ENCODE results near the gene DGKE.

The DGKE gene

GRCh38 chr17:56817066-56817465 lies 16.9 kb upstream of the DGKE start:
- no peak for DNase-seq

- DNase-seq: no peak
Observed at GRCh38 chr17:56819030-56819429, 14.9 kb upstream of the DGKE start.

- peak; percentile 67 for DNase-seq
Observed at GRCh38 chr17:56819431-56820145, 14.4 kb upstream of the DGKE start.

GRCh38 chr17:56820207-56820606 lies 13.7 kb upstream of the DGKE start:
- DNase-seq: no peak

GRCh38 chr17:56821847-56822534 lies 12.0 kb upstream of the DGKE start:
- DNase-seq: no peak

GRCh38 chr17:56822725-56823124 lies 11.2 kb upstream of the DGKE start:
- no peak for DNase-seq

- no peak for DNase-seq
Observed at GRCh38 chr17:56823848-56824247, 10.1 kb upstream of the DGKE start.

GRCh38 chr17:56824503-56824902 lies 9.4 kb upstream of the DGKE start:
- no peak for DNase-seq

GRCh38 chr17:56826611-56827414 lies 7.1 kb upstream of the DGKE start:
- DNase-seq: no peak

- no peak for DNase-seq
Observed at GRCh38 chr17:56830726-56831368, 3.1 kb upstream of the DGKE start.

GRCh38 chr17:56831369-56832095 lies 2.4 kb upstream of the DGKE start:
- DNase-seq: no peak

- peak; percentile 60 for DNase-seq
Observed at GRCh38 chr17:56832446-56832845, 1.5 kb upstream of the DGKE start.

- DNase-seq: peak; percentile 75
Observed at GRCh38 chr17:56833057-56833808, 718 bp upstream of the DGKE start.

GRCh38 chr17:56834380-56835263 lies 671 bp downstream of the DGKE start:
- peak; percentile 23 for DNase-seq

- DNase-seq: peak; percentile 50
Observed at GRCh38 chr17:56835264-56835585, 1.3 kb downstream of the DGKE start.

GRCh38 chr17:56838687-56839086 lies 4.7 kb downstream of the DGKE start:
- DNase-seq: no peak

- DNase-seq: no peak
Observed at GRCh38 chr17:56842577-56842976, 8.6 kb downstream of the DGKE start.

GRCh38 chr17:56845934-56846333 lies 12.0 kb downstream of the DGKE start:
- no peak for DNase-seq

- no peak for DNase-seq
Observed at GRCh38 chr17:56847106-56847505, 13.2 kb downstream of the DGKE start.

GRCh38 chr17:56849131-56849530 lies 15.2 kb downstream of the DGKE start:
- DNase-seq: no peak

GRCh38 chr17:56850591-56850990 lies 16.6 kb downstream of the DGKE start:
- no peak for DNase-seq

Measured in inflammatory macrophage treated with lipopolysaccharide for 4 hours (primary cell).